ENCODE data around the gene SORCS3. TPM values are rescaled to one million over a fixed set of nuclear protein-coding genes. Genes with fewer than 3 reads are reported as not detected.

Gene SORCS3
- total RNA-seq, 1 experiment from 2014 or later, result not detected

GRCh38 chr10:104601166-104601565, 39.9 kb upstream of the SORCS3 start:
- H3K27me3 ChIP-seq (ENCODE audit: insufficient read depth, low read length), result peaks cover 79% of the 10 kb centered on the region
- H3K9ac ChIP-seq (ENCODE audit: low read length), result no peak overlapping the region
- ATAC-seq (no peak), DNase-seq (ENCODE audit: low read depth, low spot score) (no peak)
- H3K27ac ChIP-seq (ENCODE audit: low read depth, low read length), result no peak overlapping the region
- intact Hi-C loops (cut with micrococcal nuclease), result no loop called here
- ChIA-PET CTCF (interaction anchor here (0.7 to 2.5 kb wide), 2 partner anchors 21 to 208 kb away, joined by 4 to 6 read pairs; no protein-coding TSS in a partner anchor), POLR2A (no interaction called here), RAD21 (ENCODE audit: low non-redundant PET in 1 of 2, low total read pairs in 2 of 2, uncharacterized antibody in 2 of 2, unreplicated experiment in 2 of 2) (no interaction called here)
- H4K20me1 ChIP-seq (ENCODE audit: insufficient read depth), result no peaks in the 10 kb centered on the region
- TF ChIP-seq YY1 (IDR thresholded peaks at IDR 0.05; ENCODE audit: extremely low read depth, insufficient replicate concordance, low read depth, low read length), result no peak
- TF ChIP-seq SP1 (IDR thresholded peaks at IDR 0.05; ENCODE audit: low read depth), result no peak
- no peak for TF ChIP-seq SRF (IDR thresholded peaks at IDR 0.05; ENCODE audit: low read depth)
- TF ChIP-seq SIN3A (IDR thresholded peaks at IDR 0.05; ENCODE audit: low read depth), result no peak
- TF ChIP-seq JUND (IDR thresholded peaks at IDR 0.05), result no peak
- TF ChIP-seq MAX (IDR thresholded peaks at IDR 0.05), result no peak
- no peak for TF ChIP-seq ATF3 (IDR thresholded peaks at IDR 0.05)
- TF ChIP-seq ZFX (IDR thresholded peaks at IDR 0.05), result no peak
- TF ChIP-seq CBX3 (IDR thresholded peaks at IDR 0.05; ENCODE audit: low read depth), result no peak
- no peak for TF ChIP-seq CEBPB (IDR thresholded peaks at IDR 0.05; ENCODE audit: low read depth)
- no peaks in the 10 kb centered on the region for H3K4me1 ChIP-seq (ENCODE audit: control insufficient read depth in 1 of 2, insufficient read depth in 2 of 2, low read length in 2 of 2)
- no peaks in the 10 kb centered on the region for H3K36me3 ChIP-seq (ENCODE audit: control insufficient read depth in 1 of 2, insufficient read depth in 2 of 2, low read length in 2 of 2)
- no peaks in the 10 kb centered on the region for H3K79me2 ChIP-seq (ENCODE audit: insufficient read depth, low read length)
- H2AFZ ChIP-seq (ENCODE audit: low read depth, low read length, poor library complexity, severe bottlenecking), result no peak overlapping the region
- H3K9me2 ChIP-seq (ENCODE audit: insufficient read depth), result no peaks in the 10 kb centered on the region
- no peak overlapping the region for H3K4me2 ChIP-seq (ENCODE audit: low read length)
- H3K9me3 ChIP-seq (ENCODE audit: control insufficient read depth in 1 of 2, insufficient read depth in 1 of 2, low read depth in 1 of 2, low read length in 2 of 2), result no peaks in the 10 kb centered on the region
- BruUV-seq (replicated peaks), result no TSS peak
- H3K4me3 ChIP-seq (replicated peaks in 1 of 2; ENCODE audit: low read depth in 1 of 2, low read length in 2 of 2), result no peak overlapping the region

GRCh38 chr10:104608091-104608828, 32.8 kb upstream of the SORCS3 start:
- DNase-seq (ENCODE audit: low read depth, low spot score), result no peak
- H3K27ac ChIP-seq (ENCODE audit: low read depth, low read length), result no peak overlapping the region
- peaks cover 59% of the 10 kb centered on the region for H3K27me3 ChIP-seq (ENCODE audit: insufficient read depth, low read length)
- H3K4me3 ChIP-seq (replicated peaks in 1 of 2; ENCODE audit: low read depth in 1 of 2, low read length in 2 of 2), result no peak overlapping the region
- no peaks in the 10 kb centered on the region for H3K9me3 ChIP-seq (ENCODE audit: control insufficient read depth in 1 of 2, insufficient read depth in 1 of 2, low read depth in 1 of 2, low read length in 2 of 2)
- no peak for ATAC-seq
- no peak overlapping the region for H3K9ac ChIP-seq (ENCODE audit: low read length)
- POLR2A ChIA-PET, result no interaction called here
- H2AFZ ChIP-seq (ENCODE audit: low read depth, low read length, poor library complexity, severe bottlenecking), result no peak overlapping the region
- H3K36me3 ChIP-seq (ENCODE audit: control insufficient read depth in 1 of 2, insufficient read depth in 2 of 2, low read length in 2 of 2), result no peaks in the 10 kb centered on the region
- H3K9me2 ChIP-seq (ENCODE audit: insufficient read depth), result no peaks in the 10 kb centered on the region
- no peaks in the 10 kb centered on the region for H3K79me2 ChIP-seq (ENCODE audit: insufficient read depth, low read length)
- H4K20me1 ChIP-seq (ENCODE audit: insufficient read depth), result no peaks in the 10 kb centered on the region
- CTCF ChIA-PET, result interaction anchor here (0.8 to 1.8 kb wide), 5 partner anchors 13 to 201 kb away, joined by 3 to 5 read pairs (median 4); no protein-coding TSS in a partner anchor
- RAD21 ChIA-PET (ENCODE audit: low non-redundant PET in 1 of 2, low total read pairs in 2 of 2, uncharacterized antibody in 2 of 2, unreplicated experiment in 2 of 2), result no interaction called here
- no TSS peak for BruUV-seq (replicated peaks)
- intact Hi-C loops (cut with micrococcal nuclease), result no loop called here
- no peaks in the 10 kb centered on the region for H3K4me1 ChIP-seq (ENCODE audit: control insufficient read depth in 1 of 2, insufficient read depth in 2 of 2, low read length in 2 of 2)
- H3K4me2 ChIP-seq (ENCODE audit: low read length), result no peak overlapping the region
- no peak for TF ChIP-seq SRF (IDR thresholded peaks at IDR 0.05; ENCODE audit: low read depth)
- no peak for TF ChIP-seq EZH2phosphoT487 (IDR thresholded peaks at IDR 0.05; ENCODE audit: borderline replicate concordance)
- TF ChIP-seq ZFX (IDR thresholded peaks at IDR 0.05), result no peak
- TF ChIP-seq FOSL1 (IDR thresholded peaks at IDR 0.05; ENCODE audit: low read depth), result no peak
- no peak for TF ChIP-seq ATF3 (IDR thresholded peaks at IDR 0.05)
- TF ChIP-seq JUND (IDR thresholded peaks at IDR 0.05), result no peak
- TF ChIP-seq SP1 (IDR thresholded peaks at IDR 0.05; ENCODE audit: low read depth), result no peak
- no peak for TF ChIP-seq ZBTB33 (IDR thresholded peaks at IDR 0.05; ENCODE audit: extremely low read depth, insufficient replicate concordance, low read length)
- no peak for TF ChIP-seq MAX (IDR thresholded peaks at IDR 0.05)
- no peak for TF ChIP-seq RAD21 (IDR thresholded peaks at IDR 0.05; ENCODE audit: low read depth)
